HepG2 (cell line): ENCODE measurements around the gene TOM1L2. TPM values are rescaled to one million over a fixed set of nuclear protein-coding genes. Genes with fewer than 3 reads are reported as not detected.

ENCODE experiments used
- BRCA1 ChIP-seq: sonication (generic); formaldehyde crosslinking; IDR thresholded peaks from 2 replicates; pipeline ENCODE4 v1.4.0; 2020; ENCODE audit warnings: missing genetic modification reagents
- DPF2 ChIP-seq: sonication (generic); formaldehyde crosslinking; IDR thresholded peaks from 2 replicates; pipeline ENCODE4 v1.4.0; 2020; ENCODE audit warnings: mild to moderate bottlenecking, low read depth, missing genetic modification reagents, borderline replicate concordance
- IRF9 ChIP-seq: sonication (generic); formaldehyde crosslinking; IDR thresholded peaks from 2 replicates; pipeline ENCODE4 v1.8.0; 2022; ENCODE audit warnings: missing genetic modification reagents, mild to moderate bottlenecking, borderline replicate concordance
- JDP2 ChIP-seq: sonication (generic); formaldehyde crosslinking; IDR thresholded peaks from 2 replicates; pipeline ENCODE4 v1.8.1; 2022; ENCODE audit warnings: missing genetic modification reagents, borderline replicate concordance
- MTA1 ChIP-seq: sonication (generic); formaldehyde crosslinking; IDR thresholded peaks from 2 replicates; pipeline ENCODE4 v1.4.0; 2020; ENCODE audit warnings: missing genetic modification reagents, mild to moderate bottlenecking, borderline replicate concordance
- NCOR1 ChIP-seq: fragments of 200-600 bp; sonication (generic); IDR thresholded peaks from 2 replicates; pipeline ENCODE4 v1.7.0; 2017; ENCODE audit warnings: antibody characterized with exemption, low read length, borderline replicate concordance
- NFIB ChIP-seq: sonication (generic); formaldehyde crosslinking; IDR thresholded peaks from 2 replicates; pipeline ENCODE4 v1.9.0; 2021; ENCODE audit warnings: missing genetic modification reagents, mild to moderate bottlenecking, borderline replicate concordance
- PAWR ChIP-seq: sonication (generic); formaldehyde crosslinking; IDR thresholded peaks from 2 replicates; pipeline ENCODE4 v1.4.0; 2020; ENCODE audit warnings: missing genetic modification reagents, mild to moderate bottlenecking, borderline replicate concordance
- RAD51 ChIP-seq: fragments of 450-650 bp; IDR thresholded peaks from 2 replicates; pipeline ENCODE4 v1.6.1; 2016; ENCODE audit warnings: borderline replicate concordance
- RARA ChIP-seq: IDR thresholded peaks from 2 replicates; pipeline ENCODE4 v1.6.1; 2016; ENCODE audit warnings: missing genetic modification reagents, missing compliant biosample characterization
- RBM39 ChIP-seq: fragments of 200-400 bp; formaldehyde crosslinking; IDR thresholded peaks from one replicate; pipeline ENCODE4 v1.6.1; 2018; ENCODE audit warnings: antibody characterized with exemption, mild to moderate bottlenecking, low read depth, low read length; ENCODE audit not compliant: poor library complexity, severe bottlenecking
- SMARCC2 ChIP-seq: fragments of 450-650 bp; IDR thresholded peaks from 2 replicates; pipeline ENCODE4 v1.6.1; 2017; ENCODE audit warnings: antibody characterized with exemption, mild to moderate bottlenecking
- SOX5 ChIP-seq: IDR thresholded peaks from 2 replicates; pipeline ENCODE4 v1.6.1; 2016; ENCODE audit warnings: borderline replicate concordance
- TBP ChIP-seq: sonication (generic); formaldehyde crosslinking; IDR thresholded peaks from 2 replicates; pipeline ENCODE4 v1.5.0; 2020; ENCODE audit warnings: missing genetic modification reagents
- TFDP1 ChIP-seq: IDR thresholded peaks from 2 replicates; pipeline ENCODE4 v1.6.1; 2016; ENCODE audit warnings: missing compliant biosample characterization, missing genetic modification reagents, borderline replicate concordance
- ZKSCAN5 ChIP-seq: sonication (generic); formaldehyde crosslinking; IDR thresholded peaks from 2 replicates; pipeline ENCODE4 v1.5.1; 2020; ENCODE audit warnings: mild to moderate bottlenecking, missing genetic modification reagents
- ZMAT3 ChIP-seq: sonication (generic); formaldehyde crosslinking; conservative IDR thresholded peaks from 2 replicates; pipeline ENCODE4 v1.7.0; 2021; ENCODE audit warnings: missing genetic modification reagents
- ZNF350 ChIP-seq: sonication (generic); formaldehyde crosslinking; IDR thresholded peaks from 2 replicates; pipeline ENCODE4 v1.4.0; 2020; ENCODE audit warnings: mild to moderate bottlenecking, low read depth, missing genetic modification reagents, borderline replicate concordance
- ZNF713 ChIP-seq: sonication (generic); formaldehyde crosslinking; IDR thresholded peaks from 2 replicates; pipeline ENCODE4 v1.4.0; 2020; ENCODE audit warnings: mild to moderate bottlenecking, missing genetic modification reagents
- ZNF737 ChIP-seq: sonication (generic); formaldehyde crosslinking; IDR thresholded peaks from 2 replicates; pipeline ENCODE4 v1.5.0; 2020; ENCODE audit warnings: missing genetic modification reagents, mild to moderate bottlenecking, borderline replicate concordance
- ZNF816 ChIP-seq: sonication (generic); formaldehyde crosslinking; IDR thresholded peaks from 2 replicates; pipeline ENCODE4 v1.8.0; 2022; ENCODE audit warnings: missing genetic modification reagents, mild to moderate bottlenecking, borderline replicate concordance
- ZNF839 ChIP-seq: sonication (generic); formaldehyde crosslinking; IDR thresholded peaks from 2 replicates; pipeline ENCODE4 v1.4.0; 2020; ENCODE audit warnings: missing genetic modification reagents, mild to moderate bottlenecking, borderline replicate concordance
- ZXDC ChIP-seq: sonication (generic); formaldehyde crosslinking; IDR thresholded peaks from 2 replicates; pipeline ENCODE4 v1.5.0; 2020; ENCODE audit warnings: mild to moderate bottlenecking, missing genetic modification reagents
- polyA plus RNA-seq, 8 experiments: library from polyadenylated mRNA; depleted of rRNA in 3 of 8; stranded (reverse) in 7 of 8; unstranded in 1 of 8; fragments of >200 nt; fragmentation: Illumina TruSeq in 4 of 8; extraction: Trizol in 4 of 8; gene quantifications; 2 replicates each; pipeline versions ENCODE4 v1.2.1 to v1.2.3, GENCODE V29; 2011 to 2016; ENCODE audit warnings: low read depth in 4 of 8, missing spikeins in 1 of 8, mixed read lengths in 1 of 8; ENCODE audit not compliant: insufficient read depth in 1 of 8
- total RNA-seq, 5 experiments: library from RNA; depleted of rRNA; stranded (reverse); fragments of >200 nt; fragmentation: Illumina TruSeq; extraction: Trizol; gene quantifications; 2 replicates each; pipeline ENCODE4 v1.2.3, GENCODE V29; 2016; ENCODE audit warnings: low read depth in 1 of 5
- TF ChIP-seq, protein P1 (sequence below): sonication (generic); formaldehyde crosslinking; IDR thresholded peaks from 2 replicates; pipeline ENCODE4 v1.4.0; 2020; ENCODE audit warnings: missing genetic modification reagents

The TOM1L2 gene
- total and polyA plus RNA-seq, 2 of the 13 experiments (the other 11 are each of a cell fraction or from before 2014, with no cell fraction given) = 4.7 to 7.4 TPM

GRCh38 chr17:17824783-17825614 lies 147.2 kb downstream of the TOM1L2 start (continued):
- no peak for TF ChIP-seq TFDP1 (CRISPR knock-in tag)
- no peak for TF ChIP-seq DPF2 (CRISPR knock-in tag)
- no peak for TF ChIP-seq SMARCC2
- TF ChIP-seq ZXDC (CRISPR knock-in tag) = no peak
- no peak for TF ChIP-seq MTA1 (CRISPR knock-in tag)
- no peak for TF ChIP-seq NFIB (CRISPR knock-in tag)
- TF ChIP-seq NCOR1 = no peak
- no peak for TF ChIP-seq ZNF350
- no peak for TF ChIP-seq RAD51
- TF ChIP-seq TBP (CRISPR knock-in tag) = no peak
- TF ChIP-seq ZKSCAN5 (CRISPR knock-in tag) = no peak
- TF ChIP-seq ZNF737 = no peak
- no peak for TF ChIP-seq ZMAT3 (CRISPR knock-in tag)
- TF ChIP-seq JDP2 (CRISPR knock-in tag) = no peak
- no peak for TF ChIP-seq ZNF816 (CRISPR knock-in tag)
- no peak for TF ChIP-seq ZNF839 (CRISPR knock-in tag)
- TF ChIP-seq PAWR (CRISPR knock-in tag) = no peak
- TF ChIP-seq IRF9 (CRISPR knock-in tag) = 0 out of 2 replicates have a peak, but pooled peaks have one; percentile 49
- TF ChIP-seq BRCA1 (CRISPR knock-in tag) = no peak
- TF ChIP-seq, protein P1, sequence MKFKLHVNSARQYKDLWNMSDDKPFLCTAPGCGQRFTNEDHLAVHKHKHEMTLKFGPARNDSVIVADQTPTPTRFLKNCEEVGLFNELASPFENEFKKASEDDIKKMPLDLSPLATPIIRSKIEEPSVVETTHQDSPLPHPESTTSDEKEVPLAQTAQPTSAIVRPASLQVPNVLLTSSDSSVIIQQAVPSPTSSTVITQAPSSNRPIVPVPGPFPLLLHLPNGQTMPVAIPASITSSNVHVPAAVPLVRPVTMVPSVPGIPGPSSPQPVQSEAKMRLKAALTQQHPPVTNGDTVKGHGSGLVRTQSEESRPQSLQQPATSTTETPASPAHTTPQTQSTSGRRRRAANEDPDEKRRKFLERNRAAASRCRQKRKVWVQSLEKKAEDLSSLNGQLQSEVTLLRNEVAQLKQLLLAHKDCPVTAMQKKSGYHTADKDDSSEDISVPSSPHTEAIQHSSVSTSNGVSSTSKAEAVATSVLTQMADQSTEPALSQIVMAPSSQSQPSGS (CRISPR knock-in tag) = no peak
- TF ChIP-seq RARA = peak; percentile 58
- TF ChIP-seq SOX5 (CRISPR knock-in tag) = no peak
- no peak for TF ChIP-seq ZNF713 (CRISPR knock-in tag)
- TF ChIP-seq RBM39 = no peak
